OCI-LY1 (cell line): Measurements from ENCODE around the gene SHROOM3.

Experiments
- CTCF ChIP-seq: fragments of 200-600 bp; sonication (generic), shearing (Covaris generic); IDR thresholded peaks from 2 replicates; pipeline ENCODE4 v1.5.1; 2017; ENCODE audit warnings: mild to moderate bottlenecking, antibody characterized with exemption, low read length, moderate library complexity, mixed read lengths
- EZH2 ChIP-seq: fragments of 200-600 bp; sonication (generic), shearing (Covaris generic); IDR thresholded peaks from 2 replicates; pipeline ENCODE4 v1.8.0; 2017; ENCODE audit warnings: borderline replicate concordance, mixed run types, mild to moderate bottlenecking, antibody characterized with exemption, low read length, moderate library complexity, mixed read lengths

GRCh38 chr4:76652389-76652788, 217.4 kb downstream of the SHROOM3 start:
- no peak for TF ChIP-seq CTCF
- no peak for TF ChIP-seq EZH2
